22Rv1 (cell line): ENCODE results near the gene TLE6.

Source experiments
- H3K27ac ChIP-seq: fragments of 450-650 bp; 2 replicates; pipeline ENCODE4 v1.5.1; 2017
- ZFX ChIP-seq: fragments of 450-650 bp; IDR thresholded peaks from 2 replicates; pipeline ENCODE4 v1.6.1; 2017; ENCODE audit warnings: antibody characterized with exemption, borderline replicate concordance
- TF ChIP-seq, protein P1 (sequence below): fragments of 450-650 bp; IDR thresholded peaks from 2 replicates; pipeline ENCODE4 v1.5.1; 2017; ENCODE audit warnings: mild to moderate bottlenecking

TLE6 gene

DNA sequence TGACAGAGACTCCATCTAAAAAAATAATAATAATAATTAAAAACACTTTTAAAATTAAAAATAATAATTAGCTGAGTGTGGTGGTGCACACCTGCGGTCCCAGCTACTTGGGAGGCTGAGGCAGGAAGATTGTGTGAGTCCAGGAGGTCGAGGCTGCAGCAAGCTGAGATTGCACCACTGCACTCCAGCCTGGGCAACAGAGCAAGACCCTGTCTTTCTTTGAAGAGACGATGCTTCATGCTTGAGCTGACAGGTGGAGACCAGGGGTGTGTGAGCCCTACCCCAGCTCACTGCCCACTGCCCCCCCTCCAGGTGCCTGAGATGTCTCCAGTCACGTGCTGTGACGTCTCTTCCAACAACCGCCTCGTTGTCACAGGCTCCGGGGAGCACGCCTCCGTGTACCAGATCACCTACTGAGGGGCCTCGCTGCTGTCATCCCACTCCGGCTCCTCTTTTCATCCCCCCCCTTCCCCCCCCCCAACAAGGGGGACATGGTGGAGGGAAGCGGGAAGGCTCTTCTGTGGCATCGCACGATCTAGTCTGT lies 17.3 kb downstream of the TLE6 start:
- no peak for TF ChIP-seq ZFX
- TF ChIP-seq, protein P1, sequence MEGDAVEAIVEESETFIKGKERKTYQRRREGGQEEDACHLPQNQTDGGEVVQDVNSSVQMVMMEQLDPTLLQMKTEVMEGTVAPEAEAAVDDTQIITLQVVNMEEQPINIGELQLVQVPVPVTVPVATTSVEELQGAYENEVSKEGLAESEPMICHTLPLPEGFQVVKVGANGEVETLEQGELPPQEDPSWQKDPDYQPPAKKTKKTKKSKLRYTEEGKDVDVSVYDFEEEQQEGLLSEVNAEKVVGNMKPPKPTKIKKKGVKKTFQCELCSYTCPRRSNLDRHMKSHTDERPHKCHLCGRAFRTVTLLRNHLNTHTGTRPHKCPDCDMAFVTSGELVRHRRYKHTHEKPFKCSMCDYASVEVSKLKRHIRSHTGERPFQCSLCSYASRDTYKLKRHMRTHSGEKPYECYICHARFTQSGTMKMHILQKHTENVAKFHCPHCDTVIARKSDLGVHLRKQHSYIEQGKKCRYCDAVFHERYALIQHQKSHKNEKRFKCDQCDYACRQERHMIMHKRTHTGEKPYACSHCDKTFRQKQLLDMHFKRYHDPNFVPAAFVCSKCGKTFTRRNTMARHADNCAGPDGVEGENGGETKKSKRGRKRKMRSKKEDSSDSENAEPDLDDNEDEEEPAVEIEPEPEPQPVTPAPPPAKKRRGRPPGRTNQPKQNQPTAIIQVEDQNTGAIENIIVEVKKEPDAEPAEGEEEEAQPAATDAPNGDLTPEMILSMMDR: no peak

DNA sequence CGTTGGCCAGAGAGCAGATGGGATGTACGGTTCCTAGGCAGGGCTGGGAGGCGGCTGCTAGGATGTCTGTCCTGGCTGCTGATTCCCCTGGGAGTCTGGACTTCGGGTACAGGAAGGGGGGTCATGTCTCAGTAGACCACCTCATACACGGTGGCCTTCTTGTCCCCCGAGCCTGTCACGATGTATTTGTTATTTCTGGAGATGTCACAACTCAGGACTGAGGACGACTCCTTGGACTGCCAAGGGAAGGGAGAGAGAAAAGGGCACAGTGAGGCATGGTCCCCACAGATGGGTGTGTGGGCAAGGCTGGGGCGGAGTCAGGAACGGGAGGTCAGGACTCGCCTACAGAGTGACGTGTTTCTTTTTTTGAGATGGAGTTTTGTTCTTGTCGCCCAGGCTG lies 20.4 kb downstream of the TLE6 start:
- TF ChIP-seq, protein P1: no peak
- no peak for TF ChIP-seq ZFX
- H3K27ac ChIP-seq: no peak overlapping the region

More for the DNA sequence above, 17.3 kb downstream of the TLE6 start:
- H3K27ac ChIP-seq: no peak overlapping the region

DNA sequence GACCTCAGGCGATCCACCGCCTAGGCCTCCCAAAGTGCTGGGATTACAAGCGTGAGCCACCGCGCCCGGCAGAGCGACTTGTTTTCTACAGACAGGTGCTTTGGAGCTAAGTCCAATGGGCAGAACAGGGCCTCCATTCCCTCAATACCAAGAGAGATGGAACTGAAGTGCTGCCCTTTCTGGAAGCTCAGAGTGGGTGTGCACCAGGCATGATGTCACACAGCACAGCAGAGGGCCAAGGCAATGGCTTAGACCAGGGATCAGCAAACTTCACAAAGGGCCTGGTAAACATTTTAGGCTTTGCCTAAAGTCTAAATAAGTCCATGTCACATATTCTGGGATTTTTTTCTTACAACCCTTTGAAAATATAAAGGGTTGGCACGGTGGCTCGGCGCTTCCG lies 21.3 kb downstream of the TLE6 start:
- TF ChIP-seq, protein P1: no peak
- no peak for TF ChIP-seq ZFX
- no peak overlapping the region for H3K27ac ChIP-seq

DNA sequence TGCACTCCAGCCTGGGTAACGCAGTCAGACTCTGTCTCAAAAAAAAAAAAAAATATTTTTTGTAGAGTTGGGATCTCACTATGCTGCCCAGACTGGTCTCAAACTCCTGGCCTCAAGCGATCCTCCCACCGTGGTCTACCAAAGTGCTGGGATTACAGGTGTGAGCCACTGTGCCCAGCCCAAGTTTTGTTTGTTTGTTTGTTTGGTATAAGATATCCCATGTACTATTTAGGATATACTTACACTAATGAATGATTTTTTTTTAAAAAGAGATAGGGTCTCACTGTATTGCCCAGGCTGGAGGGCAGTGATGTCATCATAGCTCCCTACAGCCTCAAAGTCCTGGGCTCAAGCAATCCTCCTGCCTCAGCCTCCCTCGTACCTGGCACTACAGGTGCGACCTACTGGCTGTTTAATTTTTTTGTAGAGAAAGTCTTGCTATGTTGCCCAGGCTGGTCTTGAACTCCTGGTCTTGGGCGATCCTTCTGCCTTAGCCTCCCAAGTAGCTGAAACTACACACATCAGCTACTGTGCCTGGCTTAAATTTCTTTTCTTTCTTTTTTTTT lies 24.0 kb downstream of the TLE6 start:
- TF ChIP-seq, protein P1: no peak
- no peak for TF ChIP-seq ZFX
- no peak overlapping the region for H3K27ac ChIP-seq

DNA sequence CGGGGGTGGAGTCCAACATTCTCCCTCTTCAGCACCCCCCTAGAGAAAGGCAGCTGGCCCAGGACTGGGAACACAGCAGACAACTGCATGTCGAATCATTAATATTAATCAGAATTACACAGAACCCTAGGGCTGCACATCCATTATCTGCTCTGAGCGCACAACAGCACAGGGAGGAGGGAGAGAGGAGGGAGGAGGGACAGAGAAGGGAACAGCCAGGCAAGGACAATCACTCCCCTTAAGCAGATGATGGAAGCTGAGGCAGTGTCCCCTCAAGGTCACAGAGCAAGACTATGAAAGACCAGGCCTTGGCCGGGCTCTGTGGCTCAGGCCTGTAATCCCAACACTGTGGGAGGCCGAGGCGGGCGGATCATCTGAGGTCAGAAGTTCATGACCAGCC lies 25.7 kb downstream of the TLE6 start:
- no peak overlapping the region for H3K27ac ChIP-seq
- no peak for TF ChIP-seq ZFX
- TF ChIP-seq, protein P1: no peak

DNA sequence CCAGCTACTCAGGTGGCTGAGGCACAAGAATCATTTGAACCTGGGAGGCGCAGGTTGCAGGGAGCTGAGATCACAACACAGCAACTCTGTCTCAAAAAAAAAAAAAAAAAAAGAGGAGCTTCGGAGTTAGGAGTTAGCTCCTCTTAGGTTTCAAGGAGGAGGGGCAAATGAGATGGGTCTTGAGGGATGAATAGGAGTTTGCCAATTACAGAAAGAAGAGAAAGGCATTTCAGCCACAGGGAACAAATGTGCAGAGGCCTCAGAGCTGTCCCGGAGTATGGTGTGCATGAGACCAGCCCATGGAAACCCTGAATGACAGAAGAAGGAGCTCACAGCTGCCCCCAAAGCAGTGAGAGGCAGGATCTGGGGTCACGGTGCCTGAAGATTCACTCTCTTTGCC lies 27.2 kb downstream of the TLE6 start:
- no peak for TF ChIP-seq ZFX
- TF ChIP-seq, protein P1: no peak
- H3K27ac ChIP-seq: no peak overlapping the region

DNA sequence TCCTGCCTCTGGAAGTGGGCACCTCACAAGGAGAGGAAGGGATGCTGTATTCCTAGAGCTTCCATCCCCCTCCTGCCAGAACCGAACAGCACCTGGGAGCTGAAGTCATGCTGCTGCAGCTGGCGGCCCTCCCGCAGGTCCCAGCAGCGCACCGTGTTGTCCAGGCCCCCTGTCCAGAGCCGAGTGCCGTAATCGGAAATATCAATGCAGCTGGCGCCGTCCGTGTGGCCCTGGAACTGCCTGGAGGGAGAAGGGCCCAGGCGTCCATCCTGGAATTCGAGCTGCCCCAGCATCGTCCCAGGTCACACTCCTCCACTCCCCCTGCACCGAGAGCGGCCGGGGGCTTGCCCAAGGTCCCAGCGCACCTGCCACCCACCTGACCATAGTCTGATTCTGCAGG lies 28.0 kb downstream of the TLE6 start:
- no peak for TF ChIP-seq ZFX
- no peak overlapping the region for H3K27ac ChIP-seq
